GM18868 (cell line): ENCODE data around the gene PLG.
A peak's percentile ranks its signal among the peaks of the same experiment; 100 is the strongest.
"Not testable (repeated sequence)": the region's sequence is repeated elsewhere in the genome, so short reads cannot be mapped to it uniquely, and the experiment has no call there.

ENCODE experiments used
- ATAC-seq: cut with Tn5 transposase; IDR thresholded peaks from one replicate; pipeline ENCODE4 v1.9.1; 2021; ENCODE audit warnings: mild to moderate bottlenecking, moderate library complexity; ENCODE audit not compliant: unreplicated experiment

The PLG gene

DNA sequence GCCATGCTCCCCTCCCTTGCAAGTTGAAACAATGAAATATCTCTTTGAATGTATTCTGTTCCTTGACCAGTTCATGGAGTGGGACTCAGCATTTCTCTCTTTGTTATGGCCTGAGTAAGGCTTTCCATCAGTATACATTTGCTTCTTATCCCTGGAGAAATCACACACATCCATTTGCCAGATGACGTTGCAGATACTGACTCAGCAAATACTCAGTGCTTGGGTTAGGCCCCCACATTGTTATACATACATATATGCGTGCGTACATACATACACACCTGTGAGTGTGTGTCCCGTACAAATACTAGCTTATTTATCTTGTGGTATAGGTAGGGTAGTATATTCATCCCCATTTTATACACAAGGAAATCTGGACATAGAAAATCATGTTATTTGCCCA, 72.4 kb downstream of the PLG start:
- ATAC-seq: no peak

DNA sequence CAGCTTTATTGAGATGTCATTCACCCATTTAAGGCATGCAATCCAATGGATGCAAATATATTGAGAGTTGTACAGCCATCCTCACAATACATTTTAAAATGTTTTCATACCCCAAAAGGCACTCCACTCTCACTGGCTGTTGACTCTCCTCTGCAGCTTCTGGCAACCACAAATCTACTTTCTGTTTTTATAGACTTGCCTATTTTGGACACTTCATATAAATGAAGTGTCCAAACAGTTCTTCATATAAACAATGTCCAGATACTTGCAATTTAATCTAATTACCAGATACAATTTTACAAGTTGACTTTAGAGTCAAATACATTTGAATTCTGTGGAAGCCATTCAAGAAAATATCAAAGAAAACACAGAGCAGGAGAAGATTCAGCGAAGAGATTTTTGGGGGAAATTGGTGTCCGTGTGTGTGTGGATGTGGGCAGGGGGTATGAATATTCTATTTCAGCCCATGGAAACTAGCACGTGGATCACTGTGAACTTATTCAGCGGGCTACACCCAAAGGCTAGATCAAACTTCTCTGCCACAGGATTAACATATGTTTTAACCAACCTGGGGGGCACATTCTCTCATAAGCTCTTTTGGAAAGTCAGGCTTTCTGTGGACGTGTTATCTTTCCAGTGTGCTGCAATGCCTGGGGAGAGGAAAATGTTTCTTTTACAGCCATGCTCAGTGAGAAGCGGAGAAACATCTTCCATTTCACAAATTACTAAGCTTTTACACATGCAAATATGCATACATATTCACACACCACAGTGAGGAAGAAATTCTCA, 73.9 kb downstream of the PLG start:
- ATAC-seq: peak; percentile 68

DNA sequence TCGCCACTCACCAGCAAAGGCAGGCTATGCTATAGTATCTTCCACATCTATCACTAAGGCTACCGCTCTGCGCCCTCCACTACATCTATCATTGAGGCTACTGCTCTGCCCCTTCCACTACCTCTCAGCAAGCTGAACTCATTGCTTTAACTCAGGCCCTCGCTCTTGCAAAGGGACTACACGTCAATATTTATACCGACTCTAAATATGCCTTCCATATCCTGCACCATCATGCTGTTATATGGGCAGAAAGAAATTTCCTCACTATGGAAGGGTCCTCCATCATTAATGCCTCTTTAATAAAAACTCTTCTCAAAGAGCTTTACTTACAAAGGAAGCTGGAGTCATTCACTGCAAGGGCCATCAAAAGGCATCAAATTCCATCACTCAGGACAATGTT, 77.1 kb downstream of the PLG start:
- ATAC-seq: not testable (repeated sequence)

DNA sequence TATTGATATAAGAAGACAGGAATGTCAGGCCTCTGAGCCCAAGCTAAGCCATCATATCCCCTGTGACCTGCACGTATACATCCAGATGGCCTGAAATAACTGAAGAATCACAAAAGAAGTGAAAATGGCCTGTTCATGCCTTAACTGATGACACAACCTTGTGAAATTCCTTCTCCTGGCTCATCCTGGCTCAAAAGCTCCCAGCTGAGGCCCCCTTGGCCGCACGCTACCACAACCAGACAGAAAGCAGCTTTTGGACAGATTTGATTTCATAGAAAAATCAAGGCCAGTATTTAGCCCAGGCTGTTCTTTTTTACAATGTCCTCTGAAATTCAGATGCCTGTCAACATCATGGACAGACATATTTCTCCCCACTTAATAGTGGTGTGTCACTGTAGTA, 78.6 kb downstream of the PLG start:
- ATAC-seq: not testable (repeated sequence)

DNA sequence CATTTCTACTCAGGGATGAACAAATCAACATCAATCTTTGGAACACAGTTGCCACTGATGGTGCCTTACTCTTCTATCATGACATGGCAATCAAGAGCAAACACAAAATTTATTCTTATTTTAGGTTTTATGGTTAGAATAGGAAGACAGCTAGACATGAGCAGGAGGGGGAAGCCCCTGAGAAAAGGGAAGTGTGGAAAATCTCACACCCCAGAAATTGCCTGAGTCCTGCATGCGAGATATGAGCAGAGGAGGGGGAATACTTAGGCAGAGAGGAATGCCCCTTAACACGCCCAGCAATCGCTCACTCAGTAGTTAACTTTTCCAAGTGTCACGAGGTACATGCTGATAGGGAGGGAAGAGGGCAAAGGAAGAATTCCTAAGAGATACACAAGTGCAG, 79.3 kb downstream of the PLG start:
- ATAC-seq: peak; percentile 62

DNA sequence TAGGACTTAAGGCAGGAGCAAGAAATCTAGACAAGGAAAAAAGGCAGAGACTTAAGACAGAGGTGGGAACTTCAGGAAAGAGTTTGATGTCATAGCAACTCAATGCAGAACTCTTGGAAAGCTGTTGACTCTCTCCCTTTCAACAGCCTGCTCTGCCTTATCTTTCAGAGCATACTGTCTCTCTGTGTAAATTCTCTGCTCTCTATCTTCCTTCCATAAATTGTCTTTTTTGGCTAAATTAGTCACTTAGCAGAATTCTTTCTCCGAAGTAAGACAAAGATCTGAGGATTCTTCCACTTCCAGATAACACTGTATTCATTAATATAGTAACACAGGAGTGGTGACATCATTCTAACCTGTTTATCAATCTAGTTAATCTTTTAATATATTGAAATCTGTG, 80.2 kb downstream of the PLG start:
- no peak for ATAC-seq

DNA sequence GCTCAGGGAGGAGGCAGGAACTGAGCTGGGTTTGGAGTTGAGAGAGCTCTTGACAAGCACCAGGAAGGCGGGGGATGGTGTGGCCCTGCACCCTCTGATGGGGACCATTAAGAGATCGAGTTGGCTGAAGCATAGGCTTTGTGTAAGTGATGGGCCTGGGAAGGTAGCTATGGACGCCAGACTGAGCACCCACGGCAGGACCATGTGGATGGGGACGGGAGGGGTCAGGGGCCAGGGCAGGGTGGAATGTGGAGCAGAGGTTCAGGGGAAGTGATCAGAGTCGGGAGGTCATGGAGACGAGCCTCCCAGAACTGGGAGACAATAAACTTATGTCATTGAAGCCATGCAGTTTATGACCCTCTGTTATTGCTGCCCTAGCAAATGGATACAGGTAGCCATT, 81.7 kb downstream of the PLG start:
- ATAC-seq: no peak

DNA sequence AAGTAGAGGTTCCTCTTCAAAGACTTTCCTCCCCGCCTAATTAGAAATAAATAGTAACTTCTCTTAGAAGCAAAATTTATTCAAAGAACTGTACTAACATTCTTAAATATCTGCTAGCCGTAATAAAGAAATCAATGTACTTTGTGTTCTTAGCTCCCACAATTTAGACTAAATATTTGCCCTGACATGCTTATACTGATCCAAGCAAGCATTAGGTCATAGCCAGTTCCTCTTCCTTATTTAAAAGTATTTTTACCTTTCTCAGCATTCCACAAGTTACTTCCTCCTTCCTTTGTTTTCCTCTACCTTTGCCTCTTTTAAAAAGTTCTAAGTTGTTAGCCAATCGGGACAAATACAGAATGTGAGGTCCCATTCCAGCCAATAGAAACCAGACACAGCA, 86.1 kb downstream of the PLG start:
- ATAC-seq: not testable (repeated sequence)

DNA sequence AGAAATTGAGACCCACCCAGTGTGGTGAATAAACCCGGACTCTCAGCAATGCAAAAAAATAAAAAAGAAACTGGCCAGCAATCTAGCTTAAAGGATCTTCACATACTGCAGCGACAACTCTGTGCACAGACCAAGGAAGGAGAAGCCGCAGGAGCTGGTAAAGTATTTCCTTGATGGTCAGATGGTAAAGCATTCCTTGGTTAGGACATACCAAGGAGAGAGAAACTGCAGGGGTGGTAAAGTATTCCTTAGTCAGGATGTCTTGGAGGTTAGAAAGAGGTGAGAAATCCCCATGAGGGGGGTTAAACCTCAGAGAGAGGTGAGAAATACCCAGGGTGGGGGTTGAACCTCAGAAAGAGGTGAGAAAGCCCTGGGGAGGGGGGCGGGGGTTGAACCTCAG, 86.8 kb downstream of the PLG start:
- ATAC-seq: no peak

DNA sequence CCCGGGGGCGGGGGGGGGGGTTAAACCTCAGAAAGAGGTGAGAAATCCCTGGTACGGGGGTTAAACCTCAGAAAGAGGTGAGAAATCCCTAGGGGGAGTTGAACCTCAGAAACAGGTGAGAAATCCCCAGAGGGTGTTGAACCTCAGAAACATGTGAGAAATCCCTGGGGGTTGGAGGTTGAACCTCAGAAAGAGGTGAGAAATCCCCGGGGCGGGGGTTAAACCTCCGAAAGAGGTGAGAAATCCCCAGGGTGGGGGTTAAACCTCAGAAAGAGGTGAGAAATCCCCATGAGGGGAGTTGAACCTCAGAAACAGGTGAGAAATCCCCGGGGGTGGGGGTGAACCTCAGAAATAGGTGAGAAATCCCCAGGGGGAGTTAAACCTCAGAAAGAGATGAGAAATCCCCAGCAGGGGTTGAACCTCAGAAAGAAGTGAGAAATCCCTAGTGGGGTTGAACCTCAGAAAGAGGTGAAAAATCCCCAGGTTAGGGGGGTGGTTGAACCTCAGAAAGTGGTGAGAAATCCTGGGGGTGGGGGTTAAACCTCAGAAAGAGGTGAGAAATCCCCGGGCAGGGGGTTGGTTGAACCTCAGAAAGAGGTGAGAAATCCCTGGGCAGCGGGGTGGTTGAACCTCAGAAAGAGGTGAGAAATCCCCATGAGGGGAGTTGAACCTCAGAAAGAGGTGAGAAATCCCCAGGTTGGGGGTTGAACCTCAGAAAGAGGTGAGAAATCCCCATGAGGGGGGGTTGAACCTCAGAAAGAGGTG, 87.4 kb downstream of the PLG start:
- no peak for ATAC-seq

DNA sequence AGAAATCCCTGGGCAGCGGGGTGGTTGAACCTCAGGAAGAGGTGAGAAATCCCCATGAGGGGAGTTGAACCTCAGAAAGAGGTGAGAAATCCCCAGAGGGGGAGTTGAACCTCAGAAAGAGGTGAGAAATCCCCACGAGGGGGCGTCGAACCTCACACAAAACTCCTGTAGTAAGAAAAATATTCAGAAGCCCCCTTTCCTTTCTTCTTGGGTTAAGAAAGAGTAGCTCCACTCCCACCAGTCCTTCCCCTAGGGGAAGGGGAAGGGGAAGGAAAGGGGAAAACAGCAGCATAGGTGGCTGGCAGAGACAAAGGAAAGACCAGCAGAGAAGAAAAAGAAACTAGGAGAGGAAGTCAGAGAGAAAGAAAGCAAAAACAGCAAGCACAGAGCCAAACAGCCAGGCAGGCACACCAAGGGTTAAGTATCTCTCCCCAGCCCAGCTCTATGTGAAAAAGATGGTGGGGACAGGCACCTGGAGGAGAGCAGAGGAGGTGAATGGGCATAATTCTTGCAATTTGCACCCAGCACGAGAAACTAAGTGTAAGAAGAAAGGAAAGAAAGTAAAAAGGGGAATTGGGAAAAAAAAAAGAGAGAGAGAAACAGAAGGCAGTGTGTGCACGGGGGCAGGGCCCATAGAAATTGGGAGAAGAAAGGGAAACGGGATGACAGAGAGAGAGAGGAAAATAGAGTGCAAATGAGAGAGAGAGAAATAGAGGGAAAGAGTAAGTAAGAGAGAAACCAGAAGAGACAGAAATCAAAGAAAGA, 88.2 kb downstream of the PLG start:
- ATAC-seq: no peak

DNA sequence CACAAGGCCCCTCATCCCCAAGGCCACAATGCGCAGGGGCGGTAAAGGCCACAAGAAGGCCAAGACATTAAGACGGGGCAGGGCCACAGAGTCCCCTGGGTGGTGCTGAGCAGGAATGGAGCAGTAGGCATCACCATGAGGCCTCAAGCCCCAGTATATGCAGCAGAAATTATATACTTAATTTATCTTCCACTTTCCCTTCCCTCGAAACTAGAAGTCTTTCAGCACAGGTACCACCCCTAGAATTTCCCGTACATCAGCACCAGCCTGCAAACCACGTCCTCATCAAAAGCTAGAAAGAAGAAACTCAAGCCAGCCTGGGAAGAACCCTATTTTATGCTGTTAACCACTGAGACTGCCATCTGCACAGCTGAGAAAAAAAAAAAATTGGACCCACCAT, 89.4 kb downstream of the PLG start:
- peak; percentile 88 for ATAC-seq

DNA sequence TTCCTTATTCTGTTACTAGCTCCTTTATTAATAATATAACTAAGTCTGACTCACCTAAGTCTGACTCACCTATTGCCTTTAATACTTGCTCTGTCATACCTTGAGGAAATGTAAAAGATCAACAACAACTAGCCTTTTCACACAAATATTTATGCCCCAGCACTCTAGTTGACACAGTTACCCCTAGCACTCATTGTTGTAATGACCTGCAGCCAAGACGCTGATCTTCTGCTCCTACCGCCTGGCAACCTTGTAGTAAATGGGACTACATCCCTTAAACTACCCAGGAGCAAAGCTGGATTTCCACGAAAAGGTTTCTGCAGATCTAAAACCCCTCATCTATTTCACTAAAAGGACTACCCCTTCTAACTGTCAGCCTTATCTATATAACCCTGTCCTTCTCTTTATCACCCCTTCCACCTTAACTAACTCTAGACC, 90.0 kb downstream of the PLG start:
- peak; percentile 53 for ATAC-seq

DNA sequence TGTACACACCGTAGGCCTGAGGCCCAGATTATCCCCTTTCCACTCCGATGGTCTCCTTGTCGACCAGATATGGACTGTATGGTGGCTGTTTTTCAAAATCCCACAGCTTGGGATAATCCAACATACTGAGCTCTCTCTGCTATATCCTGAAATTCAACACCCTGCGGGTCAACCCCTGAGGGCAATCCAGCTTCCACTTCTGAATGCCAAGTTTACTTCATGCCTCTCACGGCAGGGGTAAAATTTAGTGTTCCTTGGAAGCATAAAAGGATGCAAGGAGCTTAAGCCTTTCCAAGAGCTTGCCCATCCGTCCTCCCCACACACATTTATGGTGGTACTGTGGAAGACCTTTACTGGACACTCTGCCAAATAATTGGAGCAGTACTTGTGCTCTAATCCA, 90.7 kb downstream of the PLG start:
- ATAC-seq: no peak

DNA sequence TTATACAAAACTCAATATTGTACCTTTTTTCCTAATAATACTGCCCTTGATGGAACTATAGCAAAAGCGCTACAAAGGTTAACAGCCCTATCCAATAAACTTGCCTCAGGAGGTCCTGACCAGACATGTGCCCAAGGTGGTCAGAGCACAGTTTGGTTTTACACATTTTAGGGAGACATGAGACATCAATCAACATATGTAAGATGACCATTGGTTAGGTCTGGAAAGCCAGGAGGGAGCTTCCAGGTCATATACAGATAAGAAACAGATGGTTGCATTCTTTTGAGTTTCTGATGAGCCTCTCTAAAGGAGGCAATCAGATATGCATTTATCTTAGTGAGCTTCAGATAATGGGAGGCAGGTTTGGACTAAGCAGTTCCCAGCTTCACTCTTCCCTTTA, 91.6 kb downstream of the PLG start:
- no peak for ATAC-seq

DNA sequence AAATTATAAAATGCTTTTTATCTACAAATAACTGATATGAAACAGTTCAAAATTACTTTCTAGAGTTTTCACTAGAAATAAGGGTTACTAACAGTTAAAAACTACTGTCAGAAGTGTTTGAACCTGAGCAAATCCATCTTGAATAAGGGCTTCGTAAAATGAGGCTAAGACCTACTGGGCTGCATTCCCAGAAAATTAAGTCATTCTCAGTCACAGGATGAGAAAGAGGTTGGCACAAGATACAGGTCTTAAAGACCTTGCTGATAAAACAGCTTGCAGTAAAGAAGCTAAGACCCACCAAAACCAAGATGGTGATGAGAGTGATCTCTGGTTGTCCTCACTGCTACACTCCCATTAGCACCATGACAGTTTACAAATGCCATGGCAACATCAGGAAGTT, 93.7 kb downstream of the PLG start:
- ATAC-seq: no peak

DNA sequence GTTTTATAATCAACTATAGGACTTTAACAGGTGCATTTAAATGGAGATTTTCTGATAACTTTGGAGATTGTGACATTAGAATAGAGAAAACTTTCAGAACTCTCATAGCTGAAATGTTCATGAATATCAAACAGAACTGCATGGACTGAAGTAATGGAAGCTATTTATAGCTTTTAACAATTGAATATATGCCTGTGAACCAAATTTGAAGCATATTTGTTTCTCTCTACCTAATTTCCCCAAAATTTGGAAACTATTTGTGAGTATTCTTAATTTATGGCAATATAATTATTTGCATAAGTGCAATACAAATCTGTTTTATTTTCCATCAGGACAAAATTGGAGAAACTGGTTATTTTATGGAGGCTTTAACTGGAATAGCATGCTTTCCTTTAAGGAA, 96.6 kb downstream of the PLG start:
- no peak for ATAC-seq

DNA sequence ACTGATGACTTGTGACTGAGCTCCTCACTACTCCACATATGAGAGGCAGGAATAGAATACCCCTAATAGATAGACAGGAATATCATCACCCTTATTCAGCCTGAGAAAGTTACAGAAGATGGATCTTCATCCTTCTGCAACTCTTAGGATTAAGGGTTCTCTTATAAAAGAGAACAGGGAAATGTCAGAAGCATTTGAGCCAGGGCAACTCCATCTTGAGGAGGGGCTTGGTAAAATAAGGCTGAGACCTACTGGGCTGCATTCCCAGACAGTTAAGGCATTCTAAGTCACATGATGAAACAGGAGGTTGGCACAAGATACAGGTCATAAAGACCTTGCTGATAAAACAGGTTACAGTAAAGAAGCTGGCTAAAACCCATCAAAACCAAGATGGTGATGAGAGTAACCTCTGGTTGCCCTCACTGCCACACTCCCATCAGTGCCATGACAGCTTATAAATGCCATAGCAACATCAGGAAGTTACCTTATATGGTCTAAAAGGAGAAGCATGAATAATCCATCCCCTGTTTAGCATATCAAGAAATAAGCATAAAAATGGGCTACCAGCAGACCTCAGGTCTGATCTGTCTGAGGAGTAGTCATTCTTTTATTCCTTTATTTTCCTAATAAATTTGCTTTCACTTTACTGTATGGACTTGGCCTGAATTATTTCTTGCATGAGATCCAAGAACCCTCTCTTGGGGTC, 97.9 kb downstream of the PLG start:
- no peak for ATAC-seq

DNA sequence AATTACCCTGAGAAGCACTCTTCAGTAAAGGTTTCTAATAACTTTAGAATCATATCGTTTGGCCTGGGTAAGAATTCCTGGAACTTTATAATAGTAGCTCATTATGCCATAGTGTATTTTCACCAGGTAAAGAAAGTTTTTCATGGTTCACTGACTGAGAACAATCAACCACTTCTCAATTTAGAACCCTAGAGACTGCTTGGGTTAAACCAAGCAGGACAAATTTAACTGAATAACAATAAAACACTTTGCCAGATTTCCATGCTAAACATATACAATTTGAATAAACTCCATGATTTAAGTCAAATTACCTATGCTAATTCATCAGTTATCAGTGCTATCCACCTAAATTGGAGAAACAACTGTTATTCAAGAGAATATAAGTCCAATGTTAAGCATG, 99.4 kb downstream of the PLG start:
- no peak for ATAC-seq

DNA sequence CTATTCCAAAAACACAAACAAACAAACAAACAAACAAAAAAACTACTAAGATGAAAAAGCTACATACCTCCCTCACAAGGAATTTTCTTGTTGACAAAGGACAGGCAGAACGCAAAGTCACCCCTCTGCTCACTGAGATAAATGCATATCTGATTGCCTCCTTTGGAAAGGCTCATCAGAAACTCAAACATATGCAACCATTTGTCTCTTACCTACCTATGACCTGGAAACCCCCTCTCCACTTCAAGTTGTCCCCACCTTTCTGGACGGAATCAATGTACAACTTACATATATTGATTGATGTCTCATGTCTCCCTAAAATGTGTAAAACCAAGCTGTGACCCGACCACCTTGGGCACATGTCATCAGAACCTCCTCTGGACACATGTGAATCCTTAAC, 100.0 kb downstream of the PLG start:
- ATAC-seq: not testable (repeated sequence)
